22Rv1 (cell line): ENCODE data around the gene CEACAM3.

Source experiments
- ZFX ChIP-seq: fragments of 450-650 bp; IDR thresholded peaks from 2 replicates; pipeline ENCODE4 v1.6.1; 2017; ENCODE audit warnings: antibody characterized with exemption, borderline replicate concordance
- TF ChIP-seq, protein P1 (sequence below): fragments of 450-650 bp; IDR thresholded peaks from 2 replicates; pipeline ENCODE4 v1.5.1; 2017; ENCODE audit warnings: mild to moderate bottlenecking

DNA sequence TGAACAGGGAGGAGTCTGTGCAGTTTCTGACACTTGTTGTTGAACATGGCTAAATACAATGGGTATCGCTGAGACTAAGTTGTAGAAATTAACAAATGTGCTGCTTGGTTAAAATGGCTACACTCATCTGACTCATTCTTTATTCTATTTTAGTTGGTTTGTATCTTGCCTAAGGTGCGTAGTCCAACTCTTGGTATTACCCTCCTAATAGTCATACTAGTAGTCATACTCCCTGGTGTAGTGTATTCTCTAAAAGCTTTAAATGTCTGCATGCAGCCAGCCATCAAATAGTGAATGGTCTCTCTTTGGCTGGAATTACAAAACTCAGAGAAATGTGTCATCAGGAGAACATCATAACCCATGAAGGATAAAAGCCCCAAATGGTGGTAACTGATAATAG, 25.0 kb upstream of the CEACAM3 start:
- TF ChIP-seq, protein P1, sequence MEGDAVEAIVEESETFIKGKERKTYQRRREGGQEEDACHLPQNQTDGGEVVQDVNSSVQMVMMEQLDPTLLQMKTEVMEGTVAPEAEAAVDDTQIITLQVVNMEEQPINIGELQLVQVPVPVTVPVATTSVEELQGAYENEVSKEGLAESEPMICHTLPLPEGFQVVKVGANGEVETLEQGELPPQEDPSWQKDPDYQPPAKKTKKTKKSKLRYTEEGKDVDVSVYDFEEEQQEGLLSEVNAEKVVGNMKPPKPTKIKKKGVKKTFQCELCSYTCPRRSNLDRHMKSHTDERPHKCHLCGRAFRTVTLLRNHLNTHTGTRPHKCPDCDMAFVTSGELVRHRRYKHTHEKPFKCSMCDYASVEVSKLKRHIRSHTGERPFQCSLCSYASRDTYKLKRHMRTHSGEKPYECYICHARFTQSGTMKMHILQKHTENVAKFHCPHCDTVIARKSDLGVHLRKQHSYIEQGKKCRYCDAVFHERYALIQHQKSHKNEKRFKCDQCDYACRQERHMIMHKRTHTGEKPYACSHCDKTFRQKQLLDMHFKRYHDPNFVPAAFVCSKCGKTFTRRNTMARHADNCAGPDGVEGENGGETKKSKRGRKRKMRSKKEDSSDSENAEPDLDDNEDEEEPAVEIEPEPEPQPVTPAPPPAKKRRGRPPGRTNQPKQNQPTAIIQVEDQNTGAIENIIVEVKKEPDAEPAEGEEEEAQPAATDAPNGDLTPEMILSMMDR, result no peak
- no peak for TF ChIP-seq ZFX
